ENCODE results near the gene SLC22A3. TPM values are rescaled to one million over a fixed set of nuclear protein-coding genes. Genes with fewer than 3 reads are reported as not detected.

The SLC22A3 gene
- total RNA-seq, 1 experiment from 2014 or later = 4.1 TPM

DNA sequence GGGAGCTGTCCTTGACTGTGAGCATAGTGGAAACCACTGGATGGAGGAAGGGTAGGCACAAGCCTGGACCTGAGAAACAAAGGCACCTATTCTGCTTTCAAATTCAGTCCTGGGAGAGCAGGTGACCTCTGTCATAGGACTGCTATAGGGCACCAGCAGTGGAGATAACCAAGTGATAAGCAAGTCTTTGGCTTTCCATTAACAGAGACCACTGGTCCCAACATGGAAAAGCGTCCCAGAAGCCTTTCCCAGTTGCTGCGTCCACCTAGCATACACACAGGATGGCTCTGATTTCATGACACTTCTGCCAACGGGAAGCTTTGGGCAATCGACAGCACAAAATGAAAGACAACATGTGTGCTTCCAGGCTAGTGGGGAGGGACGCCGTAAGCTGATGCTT, 8.9 kb downstream of the SLC22A3 start:
- ATAC-seq = no peak
- POLR2A ChIA-PET = no interaction called here

DNA sequence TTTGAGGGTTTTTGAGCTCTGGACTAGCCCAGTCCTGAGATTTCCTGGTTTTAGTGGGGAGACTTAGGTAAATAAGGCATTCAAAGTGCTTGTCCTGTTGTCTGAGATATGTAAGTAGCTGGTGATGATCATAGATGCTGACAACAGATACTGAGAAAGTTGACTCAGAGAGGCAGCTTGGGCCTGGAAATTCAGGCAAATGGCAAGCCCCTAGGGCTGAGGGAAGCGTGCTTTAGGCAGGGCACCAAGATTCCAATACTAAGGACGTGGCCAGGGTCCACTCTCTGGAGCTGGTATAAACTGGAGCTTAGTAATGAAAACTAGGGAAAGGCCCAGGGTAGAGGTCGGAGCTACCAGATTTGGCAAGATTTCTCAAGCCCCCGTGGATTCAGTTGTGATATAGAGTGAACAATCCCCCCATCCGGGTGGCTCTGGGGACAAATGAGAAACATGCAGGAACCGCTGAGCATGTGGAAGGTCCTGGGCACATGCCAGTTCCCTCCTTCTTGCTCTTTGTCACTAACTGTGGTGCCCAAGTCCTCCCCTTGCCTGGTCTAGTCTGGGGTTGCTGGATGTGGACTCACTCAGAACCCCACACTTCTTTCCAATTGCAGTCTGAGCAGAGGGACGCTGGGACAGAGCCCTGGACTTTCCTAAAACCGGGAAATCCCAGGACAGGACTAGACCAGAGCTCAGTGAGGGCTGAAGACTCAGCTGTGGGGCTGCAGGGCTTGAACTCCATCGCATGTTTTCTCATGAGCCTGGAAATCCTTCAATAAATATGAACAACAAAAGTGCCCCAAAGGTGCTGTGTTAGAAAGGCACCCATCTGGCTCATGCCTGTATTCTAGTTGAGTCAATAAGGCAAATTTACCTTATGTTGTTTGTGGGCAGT, 10.3 kb downstream of the SLC22A3 start:
- Mint-ChIP-seq H3K4me1 (peaks cover 12% of the 10 kb centered on the region), H3K27ac (no peak overlapping the region), H3K4me3 (no peak overlapping the region), H3K9me3 (no peaks in the 10 kb centered on the region), H3K27me3 (ENCODE audit: low read depth) (no peaks in the 10 kb centered on the region; the same call in 1 of the 2 replicates), H3K36me3 (no peaks in the 10 kb centered on the region)
- ChIA-PET POLR2A (no interaction called here), CTCF (interaction anchor here (0.9 to 1.1 kb wide), 2 partner anchors 10 to 36 kb away, joined by 4 to 6 read pairs; no protein-coding TSS in a partner anchor)
- peak; percentile 24 for ATAC-seq
- no peak for DNase-seq (ENCODE audit: low spot score)
- TF ChIP-seq, protein P1, sequence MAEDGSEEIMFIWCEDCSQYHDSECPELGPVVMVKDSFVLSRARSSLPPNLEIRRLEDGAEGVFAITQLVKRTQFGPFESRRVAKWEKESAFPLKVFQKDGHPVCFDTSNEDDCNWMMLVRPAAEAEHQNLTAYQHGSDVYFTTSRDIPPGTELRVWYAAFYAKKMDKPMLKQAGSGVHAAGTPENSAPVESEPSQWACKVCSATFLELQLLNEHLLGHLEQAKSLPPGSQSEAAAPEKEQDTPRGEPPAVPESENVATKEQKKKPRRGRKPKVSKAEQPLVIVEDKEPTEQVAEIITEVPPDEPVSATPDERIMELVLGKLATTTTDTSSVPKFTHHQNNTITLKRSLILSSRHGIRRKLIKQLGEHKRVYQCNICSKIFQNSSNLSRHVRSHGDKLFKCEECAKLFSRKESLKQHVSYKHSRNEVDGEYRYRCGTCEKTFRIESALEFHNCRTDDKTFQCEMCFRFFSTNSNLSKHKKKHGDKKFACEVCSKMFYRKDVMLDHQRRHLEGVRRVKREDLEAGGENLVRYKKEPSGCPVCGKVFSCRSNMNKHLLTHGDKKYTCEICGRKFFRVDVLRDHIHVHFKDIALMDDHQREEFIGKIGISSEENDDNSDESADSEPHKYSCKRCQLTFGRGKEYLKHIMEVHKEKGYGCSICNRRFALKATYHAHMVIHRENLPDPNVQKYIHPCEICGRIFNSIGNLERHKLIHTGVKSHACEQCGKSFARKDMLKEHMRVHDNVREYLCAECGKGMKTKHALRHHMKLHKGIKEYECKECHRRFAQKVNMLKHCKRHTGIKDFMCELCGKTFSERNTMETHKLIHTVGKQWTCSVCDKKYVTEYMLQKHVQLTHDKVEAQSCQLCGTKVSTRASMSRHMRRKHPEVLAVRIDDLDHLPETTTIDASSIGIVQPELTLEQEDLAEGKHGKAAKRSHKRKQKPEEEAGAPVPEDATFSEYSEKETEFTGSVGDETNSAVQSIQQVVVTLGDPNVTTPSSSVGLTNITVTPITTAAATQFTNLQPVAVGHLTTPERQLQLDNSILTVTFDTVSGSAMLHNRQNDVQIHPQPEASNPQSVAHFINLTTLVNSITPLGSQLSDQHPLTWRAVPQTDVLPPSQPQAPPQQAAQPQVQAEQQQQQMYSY (CRISPR knock-in tag; IDR thresholded peaks at IDR 0.05) = peak; percentile 77
- TF ChIP-seq CREM (CRISPR knock-in tag; IDR thresholded peaks at IDR 0.05) = no peak

More for the DNA sequence above, 8.9 kb downstream of the SLC22A3 start:
- Mint-ChIP-seq H3K27ac (no peak overlapping the region), H3K4me1 (peaks cover 8% of the 10 kb centered on the region), H3K9me3 (no peaks in the 10 kb centered on the region), H3K36me3 (no peaks in the 10 kb centered on the region), H3K4me3 (no peak overlapping the region), H3K27me3 (ENCODE audit: low read depth) (no peaks in the 10 kb centered on the region; the same call in 1 of the 2 replicates)
- CTCF ChIA-PET = no interaction called here
- no peak for DNase-seq (ENCODE audit: low spot score)
- no peak for TF ChIP-seq NR1H2 (CRISPR knock-in tag; IDR thresholded peaks at IDR 0.05)
- no peak for TF ChIP-seq USF1 (CRISPR knock-in tag; IDR thresholded peaks at IDR 0.05)
- no peak for TF ChIP-seq ZNF423 (CRISPR knock-in tag; IDR thresholded peaks at IDR 0.05)
- no peak for TF ChIP-seq E2F5 (CRISPR knock-in tag; IDR thresholded peaks at IDR 0.05)
- no peak for TF ChIP-seq IRF2 (CRISPR knock-in tag; IDR thresholded peaks at IDR 0.05; ENCODE audit: borderline replicate concordance, low read depth)
- TF ChIP-seq, protein P2, sequence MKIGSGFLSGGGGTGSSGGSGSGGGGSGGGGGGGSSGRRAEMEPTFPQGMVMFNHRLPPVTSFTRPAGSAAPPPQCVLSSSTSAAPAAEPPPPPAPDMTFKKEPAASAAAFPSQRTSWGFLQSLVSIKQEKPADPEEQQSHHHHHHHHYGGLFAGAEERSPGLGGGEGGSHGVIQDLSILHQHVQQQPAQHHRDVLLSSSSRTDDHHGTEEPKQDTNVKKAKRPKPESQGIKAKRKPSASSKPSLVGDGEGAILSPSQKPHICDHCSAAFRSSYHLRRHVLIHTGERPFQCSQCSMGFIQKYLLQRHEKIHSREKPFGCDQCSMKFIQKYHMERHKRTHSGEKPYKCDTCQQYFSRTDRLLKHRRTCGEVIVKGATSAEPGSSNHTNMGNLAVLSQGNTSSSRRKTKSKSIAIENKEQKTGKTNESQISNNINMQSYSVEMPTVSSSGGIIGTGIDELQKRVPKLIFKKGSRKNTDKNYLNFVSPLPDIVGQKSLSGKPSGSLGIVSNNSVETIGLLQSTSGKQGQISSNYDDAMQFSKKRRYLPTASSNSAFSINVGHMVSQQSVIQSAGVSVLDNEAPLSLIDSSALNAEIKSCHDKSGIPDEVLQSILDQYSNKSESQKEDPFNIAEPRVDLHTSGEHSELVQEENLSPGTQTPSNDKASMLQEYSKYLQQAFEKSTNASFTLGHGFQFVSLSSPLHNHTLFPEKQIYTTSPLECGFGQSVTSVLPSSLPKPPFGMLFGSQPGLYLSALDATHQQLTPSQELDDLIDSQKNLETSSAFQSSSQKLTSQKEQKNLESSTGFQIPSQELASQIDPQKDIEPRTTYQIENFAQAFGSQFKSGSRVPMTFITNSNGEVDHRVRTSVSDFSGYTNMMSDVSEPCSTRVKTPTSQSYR (CRISPR knock-in tag; IDR thresholded peaks at IDR 0.05) = no peak
- no peak for TF ChIP-seq ZNF512 (CRISPR knock-in tag; IDR thresholded peaks at IDR 0.05; ENCODE audit: borderline replicate concordance)
- TF ChIP-seq TP53 (CRISPR knock-in tag; IDR thresholded peaks at IDR 0.05) = no peak
- no peak for TF ChIP-seq MYBL2 (CRISPR knock-in tag; IDR thresholded peaks at IDR 0.05)
- TF ChIP-seq NR3C1 (CRISPR knock-in tag; conservative IDR thresholded peaks at IDR 0.05; ENCODE audit: low read depth) = no peak
- no peak for TF ChIP-seq ATF3 (CRISPR knock-in tag; conservative IDR thresholded peaks at IDR 0.05)
- TF ChIP-seq HMGA2 (CRISPR knock-in tag; IDR thresholded peaks at IDR 0.05) = no peak
- TF ChIP-seq, protein P3, sequence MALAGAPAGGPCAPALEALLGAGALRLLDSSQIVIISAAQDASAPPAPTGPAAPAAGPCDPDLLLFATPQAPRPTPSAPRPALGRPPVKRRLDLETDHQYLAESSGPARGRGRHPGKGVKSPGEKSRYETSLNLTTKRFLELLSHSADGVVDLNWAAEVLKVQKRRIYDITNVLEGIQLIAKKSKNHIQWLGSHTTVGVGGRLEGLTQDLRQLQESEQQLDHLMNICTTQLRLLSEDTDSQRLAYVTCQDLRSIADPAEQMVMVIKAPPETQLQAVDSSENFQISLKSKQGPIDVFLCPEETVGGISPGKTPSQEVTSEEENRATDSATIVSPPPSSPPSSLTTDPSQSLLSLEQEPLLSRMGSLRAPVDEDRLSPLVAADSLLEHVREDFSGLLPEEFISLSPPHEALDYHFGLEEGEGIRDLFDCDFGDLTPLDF (CRISPR knock-in tag; IDR thresholded peaks at IDR 0.05) = no peak

Measured in WTC11 (cell line).